Activated B cell treated with CpG ODN at 0.5 μM for 24 hours (primary cell): ENCODE data around the gene CCDC181. TPM values are rescaled to one million over a fixed set of nuclear protein-coding genes. Genes with fewer than 3 reads are reported as not detected.

Experiments used
- ATAC-seq: fragments of 200-7000 bp; cut with Tn5 transposase; one replicate; pipeline ENCODE4 v1.10.0; 2021; ENCODE audit warnings: low read depth, mild to moderate bottlenecking, moderate library complexity
- CTCF ChIA-PET: fragments of 350-600 bp; sonication (Branson Sonifier 250); formaldehyde crosslinking; loops from one replicate; lab custom pipeline; 2021; ENCODE audit warnings: antibody characterized with exemption; lab: Charles Lee
- POLR2A ChIA-PET: fragments of 350-600 bp; sonication (Branson Sonifier 250); formaldehyde crosslinking; loops from one replicate; lab custom pipeline; 2021; ENCODE audit warnings: antibody characterized with exemption; lab: Charles Lee
- DNase-seq: peaks from one replicate; pipeline ENCODE4 v3.0.0; 2022
- H3K27ac Mint-ChIP-seq: one replicate; pipeline ENCODE4 v1.8.0; 2020; ENCODE audit warnings: mixed read lengths
- H3K27me3 Mint-ChIP-seq: one replicate; pipeline ENCODE4 v1.8.0; 2021; ENCODE audit warnings: mixed read lengths
- H3K36me3 Mint-ChIP-seq: one replicate; pipeline ENCODE4 v1.8.0; 2021; ENCODE audit warnings: low read depth, mixed read lengths
- H3K4me1 Mint-ChIP-seq: one replicate; pipeline ENCODE4 v1.8.0; 2021; ENCODE audit warnings: mixed read lengths
- H3K4me3 Mint-ChIP-seq: one replicate; pipeline ENCODE4 v1.8.0; 2020; ENCODE audit warnings: mild to moderate bottlenecking, mixed read lengths
- H3K9me3 Mint-ChIP-seq: one replicate; pipeline ENCODE4 v1.8.0; 2020; ENCODE audit warnings: mixed read lengths
- intact Hi-C: fragments of 100-400 bp; cut with micrococcal nuclease; formaldehyde crosslinking; loops from one replicate; pipeline ENCODE4 v1.15.1; 2024
- total RNA-seq: library from RNA; stranded (reverse); gene quantifications from 2 replicates; pipeline ENCODE4 v1.2.3, GENCODE V29; 2022
- TF ChIP-seq, protein P1 (sequence below): fragments of 200-600 bp; IDR thresholded peaks from one replicate; pipeline ENCODE4 v1.8.0; 2022; ENCODE audit warnings: antibody characterized with exemption, mild to moderate bottlenecking

Gene CCDC181
- total RNA-seq, 1 donor from 2014 or later = not detected

DNA sequence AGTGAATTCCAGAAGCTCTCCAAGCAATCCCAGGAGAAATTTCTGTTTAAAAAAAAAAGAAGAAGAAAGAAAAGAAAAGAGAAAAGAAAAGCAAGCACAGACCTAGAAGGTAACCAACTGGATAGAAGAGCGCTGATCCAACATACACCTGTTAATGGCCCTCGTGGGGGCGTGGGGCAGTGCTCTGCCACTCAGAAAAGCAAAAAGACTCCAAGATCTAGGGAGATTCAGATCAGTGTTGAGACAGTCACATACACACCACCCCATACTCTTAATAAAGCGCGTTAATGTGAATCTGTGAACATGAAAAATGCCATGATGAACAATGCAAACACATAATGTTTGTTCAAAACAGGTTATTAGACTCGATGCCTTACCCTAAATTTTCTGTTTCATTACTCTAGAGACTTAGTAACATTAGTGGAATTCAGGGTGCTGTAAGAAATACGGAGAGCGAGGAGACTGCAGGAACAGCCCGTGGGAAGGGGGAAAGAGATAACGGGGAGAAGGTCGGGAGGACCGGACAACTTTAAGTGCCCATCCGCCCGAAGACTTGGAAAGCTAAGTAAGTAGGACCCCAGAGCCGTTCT is 60.1 kb downstream of the CCDC181 start:
- H3K4me3 Mint-ChIP-seq = no peak overlapping the region
- peaks cover 18% of the 10 kb centered on the region for H3K4me1 Mint-ChIP-seq
- ChIA-PET POLR2A (interaction anchor here (1.2 to 2.3 kb wide), 5 partner anchors 119 to 527 kb away, joined by 3 to 15 read pairs (median 7); partner anchors contain the start of genes METTL18, SCYL3 and SLC19A2), CTCF (interaction anchor here (0.7 to 1.7 kb wide), 4 partner anchors 19 to 1024 kb away, joined by 3 to 10 read pairs (median 4); no protein-coding TSS in a partner anchor)
- H3K9me3 Mint-ChIP-seq = peaks cover 6% of the 10 kb centered on the region
- H3K27ac Mint-ChIP-seq = no peak overlapping the region
- no peak for ATAC-seq
- intact Hi-C loops = loop anchor here (1.0 to 10.0 kb wide), 13 partner anchors 180 to 1945 kb away; partner anchors contain the start of genes ATP1B1, FMO4, GORAB and METTL18
- TF ChIP-seq, protein P1, sequence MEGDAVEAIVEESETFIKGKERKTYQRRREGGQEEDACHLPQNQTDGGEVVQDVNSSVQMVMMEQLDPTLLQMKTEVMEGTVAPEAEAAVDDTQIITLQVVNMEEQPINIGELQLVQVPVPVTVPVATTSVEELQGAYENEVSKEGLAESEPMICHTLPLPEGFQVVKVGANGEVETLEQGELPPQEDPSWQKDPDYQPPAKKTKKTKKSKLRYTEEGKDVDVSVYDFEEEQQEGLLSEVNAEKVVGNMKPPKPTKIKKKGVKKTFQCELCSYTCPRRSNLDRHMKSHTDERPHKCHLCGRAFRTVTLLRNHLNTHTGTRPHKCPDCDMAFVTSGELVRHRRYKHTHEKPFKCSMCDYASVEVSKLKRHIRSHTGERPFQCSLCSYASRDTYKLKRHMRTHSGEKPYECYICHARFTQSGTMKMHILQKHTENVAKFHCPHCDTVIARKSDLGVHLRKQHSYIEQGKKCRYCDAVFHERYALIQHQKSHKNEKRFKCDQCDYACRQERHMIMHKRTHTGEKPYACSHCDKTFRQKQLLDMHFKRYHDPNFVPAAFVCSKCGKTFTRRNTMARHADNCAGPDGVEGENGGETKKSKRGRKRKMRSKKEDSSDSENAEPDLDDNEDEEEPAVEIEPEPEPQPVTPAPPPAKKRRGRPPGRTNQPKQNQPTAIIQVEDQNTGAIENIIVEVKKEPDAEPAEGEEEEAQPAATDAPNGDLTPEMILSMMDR = no peak
- H3K36me3 Mint-ChIP-seq = peaks cover 22% of the 10 kb centered on the region
- no peak for DNase-seq
- no peaks in the 10 kb centered on the region for H3K27me3 Mint-ChIP-seq

- TF ChIP-seq, protein P1 = no peak
- Mint-ChIP-seq H3K27me3 (no peaks in the 10 kb centered on the region), H3K36me3 (peaks cover 6% of the 10 kb centered on the region), H3K4me3 (no peak overlapping the region), H3K27ac (no peak overlapping the region), H3K9me3 (peaks cover 6% of the 10 kb centered on the region), H3K4me1 (peaks cover 10% of the 10 kb centered on the region)
- intact Hi-C loops = loop anchor here (5.0 to 10.0 kb wide), 5 partner anchors 182 to 1947 kb away; partner anchors contain the start of genes FMO4, MPZL1 and SELL
- CTCF ChIA-PET = no interaction called here
- ATAC-seq (no peak), DNase-seq (no peak)
- POLR2A ChIA-PET = no interaction called here
Observed at GRCh38 chr1:169364948-169365347, 62.3 kb downstream of the CCDC181 start.

GRCh38 chr1:169363046-169363730 is 64.1 kb downstream of the CCDC181 start:
- H3K4me3 Mint-ChIP-seq = no peak overlapping the region
- no peaks in the 10 kb centered on the region for H3K27me3 Mint-ChIP-seq
- POLR2A ChIA-PET = no interaction called here
- DNase-seq = no peak
- peaks cover 4% of the 10 kb centered on the region for H3K36me3 Mint-ChIP-seq
- H3K4me1 Mint-ChIP-seq = peaks cover 5% of the 10 kb centered on the region
- H3K27ac Mint-ChIP-seq = no peak overlapping the region
- H3K9me3 Mint-ChIP-seq = peaks cover 6% of the 10 kb centered on the region
- CTCF ChIA-PET = no interaction called here
- intact Hi-C loops = loop anchor here (10.0 kb wide), 1 partner anchor 332 kb away; no protein-coding TSS in a partner anchor
- TF ChIP-seq, protein P1 = no peak
- no peak for ATAC-seq

DNA sequence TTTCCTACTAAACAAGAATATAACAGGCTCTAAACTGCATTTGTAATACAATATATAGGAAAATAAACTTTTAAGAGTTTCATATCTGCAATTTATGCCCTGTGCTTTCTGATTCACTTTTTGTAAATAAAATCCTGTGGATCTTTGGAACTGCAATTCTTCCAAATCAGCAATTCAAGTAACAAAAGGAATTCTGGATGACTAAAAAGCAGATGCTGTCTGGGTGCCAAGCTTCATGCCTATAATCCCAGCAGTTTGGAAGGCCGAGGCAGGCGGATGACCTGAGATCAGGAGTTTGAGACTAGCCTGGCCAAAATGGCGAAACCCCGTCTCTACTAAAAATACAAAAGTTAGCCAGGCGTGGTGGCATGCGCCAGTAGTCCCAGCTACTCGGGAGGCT is 66.0 kb downstream of the CCDC181 start:
- no peak overlapping the region for H3K27ac Mint-ChIP-seq
- ChIA-PET POLR2A (no interaction called here), CTCF (no interaction called here)
- H3K4me1 Mint-ChIP-seq = peaks cover 5% of the 10 kb centered on the region
- no peak overlapping the region for H3K4me3 Mint-ChIP-seq
- H3K9me3 Mint-ChIP-seq = peaks cover 6% of the 10 kb centered on the region
- intact Hi-C loops = loop anchor here (10.0 kb wide), 1 partner anchor 334 kb away; no protein-coding TSS in a partner anchor
- DNase-seq (no peak), ATAC-seq (no peak)
- peaks cover 4% of the 10 kb centered on the region for H3K36me3 Mint-ChIP-seq
- TF ChIP-seq, protein P1 = no peak
- no peaks in the 10 kb centered on the region for H3K27me3 Mint-ChIP-seq

- no peak overlapping the region for H3K4me3 Mint-ChIP-seq
- POLR2A ChIA-PET = no interaction called here
- TF ChIP-seq, protein P1 = no peak
- peaks cover 4% of the 10 kb centered on the region for H3K36me3 Mint-ChIP-seq
- ATAC-seq = no peak
- no peaks in the 10 kb centered on the region for H3K27me3 Mint-ChIP-seq
- CTCF ChIA-PET = interaction anchor here (1.1 to 1.4 kb wide), 2 partner anchors 12 to 1018 kb away, joined by 3 read pairs; no protein-coding TSS in a partner anchor
- no peak for DNase-seq
- H3K4me1 Mint-ChIP-seq = peaks cover 5% of the 10 kb centered on the region
- peaks cover 6% of the 10 kb centered on the region for H3K9me3 Mint-ChIP-seq
- intact Hi-C loops = loop anchor here (10.0 kb wide), 1 partner anchor 334 kb away; no protein-coding TSS in a partner anchor
- no peak overlapping the region for H3K27ac Mint-ChIP-seq
Observed at GRCh38 chr1:169360415-169360814, 66.9 kb downstream of the CCDC181 start.
